H1 (cell line): Measurements from ENCODE around the gene SLC28A2. TPM values are rescaled to one million over a fixed set of nuclear protein-coding genes. Genes with fewer than 3 reads are reported as not detected.

Source experiments
- CTCF ChIA-PET: fragments of 300-600 bp; sonication (Branson Sonifier 250); formaldehyde crosslinking; loops from one replicate; lab custom pipeline; 2021; ENCODE audit not compliant: partially characterized antibody; lab: Charles Lee
- POLR2A ChIA-PET: fragments of 300-600 bp; sonication (Branson Sonifier 250); formaldehyde crosslinking; loops from one replicate; lab custom pipeline; 2021; ENCODE audit warnings: inconsistent platforms; ENCODE audit not compliant: partially characterized antibody; lab: Charles Lee
- DNase-seq, 2 experiments: peaks; one replicate each; pipeline versions ENCODE4 v3.0.0 to v3.0.0-alpha.2; 2010 to 2022; ENCODE audit warnings: low spot score in 2 of 2, low read depth in 1 of 2, mixed read lengths in 1 of 2
- FAIRE-seq: peaks from 2 replicates; lab custom pipeline; 2011; peaks lifted over from hg19 to GRCh38; lab: Jason Lieb, UNC
- H2AFZ ChIP-seq: 2 replicates; pipeline ENCODE4 v1.8.1; 2012; ENCODE audit warnings: low read length, inconsistent platforms
- H2AK5ac ChIP-seq: 2 replicates; pipeline ENCODE4 v1.6.1; 2013; ENCODE audit warnings: low read depth, low read length
- H2BK120ac ChIP-seq: replicated peaks from 2 replicates; pipeline ENCODE3; 2013; ENCODE audit warnings: low read depth, low read length, inconsistent platforms
- H2BK12ac ChIP-seq: 2 replicates; pipeline ENCODE4 v1.6.1; 2013; ENCODE audit warnings: low read depth, low read length
- H2BK15ac ChIP-seq: 2 replicates; pipeline ENCODE4 v1.6.1; 2013; ENCODE audit warnings: low read length
- H2BK20ac ChIP-seq: 2 replicates; pipeline ENCODE4 v1.6.1; 2013; ENCODE audit warnings: low read length
- H2BK5ac ChIP-seq: 2 replicates; pipeline ENCODE4 v1.6.1; 2013; ENCODE audit warnings: low read depth, low read length
- H3K14ac ChIP-seq: 2 replicates; pipeline ENCODE4 v1.6.1; 2013; ENCODE audit warnings: inconsistent platforms; ENCODE audit not compliant: insufficient read length
- H3K18ac ChIP-seq: 2 replicates; pipeline ENCODE4 v1.6.1; 2013; ENCODE audit warnings: low read length; ENCODE audit errors: extremely low read depth
- H3K23ac ChIP-seq: 2 replicates; pipeline ENCODE4 v1.6.1; 2013; ENCODE audit warnings: inconsistent platforms; ENCODE audit not compliant: insufficient read length
- H3K23me2 ChIP-seq: 2 replicates; pipeline ENCODE4 v1.6.1; 2013; ENCODE audit warnings: low read depth, low read length
- H3K27ac ChIP-seq: 2 replicates; pipeline ENCODE4 v1.6.1; 2011; ENCODE audit warnings: low read depth, low read length, inconsistent platforms
- H3K27me3 ChIP-seq, 4 experiments: replicated peaks in 1 of 4; 1 replicate in 1 of 4; 2 replicates in 3 of 4; pipeline versions ENCODE4 v1.6.1 to v1.8.1; 2011 to 2013; ENCODE audit warnings: low read length in 3 of 4, mild to moderate bottlenecking in 3 of 4, inconsistent platforms in 2 of 4, mixed read lengths in 2 of 4, moderate library complexity in 1 of 4; ENCODE audit not compliant: control insufficient read depth in 3 of 4, insufficient read depth in 3 of 4; ENCODE audit errors: extremely low read depth in 1 of 4
- H3K36me3 ChIP-seq, 4 experiments: 2 replicates each; pipeline versions ENCODE4 v1.6.1 to v1.8.1; 2011 to 2013; ENCODE audit warnings: mild to moderate bottlenecking in 4 of 4, low read length in 3 of 4, moderate library complexity in 2 of 4, control low read depth in 1 of 4, inconsistent platforms in 1 of 4; ENCODE audit not compliant: insufficient read depth in 4 of 4, control insufficient read depth in 2 of 4
- H3K4ac ChIP-seq: replicated peaks from 2 replicates; pipeline ENCODE3; 2013; ENCODE audit warnings: low read length, low read depth, mixed read lengths, inconsistent platforms; ENCODE audit not compliant: insufficient read length
- H3K4me1 ChIP-seq, 4 experiments: replicated peaks in 1 of 4; 1 replicate in 1 of 4; 2 replicates in 3 of 4; pipeline versions ENCODE4 v1.6.1 to v1.8.1; 2011 to 2013; ENCODE audit warnings: low read length in 3 of 4, inconsistent platforms in 2 of 4, mixed read lengths in 1 of 4; ENCODE audit not compliant: insufficient read depth in 4 of 4, control insufficient read depth in 3 of 4
- H3K4me2 ChIP-seq, 2 experiments: 2 replicates each; pipeline versions ENCODE4 v1.6.1 to v1.8.1; 2011 to 2013; ENCODE audit warnings: low read depth in 2 of 2, low read length in 2 of 2, control low read depth in 1 of 2, inconsistent platforms in 1 of 2, mild to moderate bottlenecking in 1 of 2; ENCODE audit not compliant: insufficient read depth in 1 of 2
- H3K4me3 ChIP-seq, 4 experiments: fragments of 200-600, 300-600 bp in 1 of 4; sonication (generic), shearing (Covaris generic), sonication (Bioruptor Twin) in 1 of 4; 2 replicates each; pipeline versions ENCODE4 v1.5.1 to v1.8.1; 2011 to 2016; ENCODE audit warnings: low read length in 4 of 4, low read depth in 3 of 4, control low read depth in 2 of 4, inconsistent platforms in 2 of 4, mild to moderate bottlenecking in 2 of 4, mixed read lengths in 1 of 4, moderate library complexity in 1 of 4; ENCODE audit not compliant: insufficient read depth in 2 of 4; ENCODE audit errors: extremely low read depth in 1 of 4
- H3K56ac ChIP-seq: replicated peaks from 2 replicates; pipeline ENCODE3; 2013; ENCODE audit warnings: low read depth, mild to moderate bottlenecking, mixed read lengths, low read length, inconsistent platforms; ENCODE audit not compliant: insufficient read length
- H3K79me1 ChIP-seq: 2 replicates; pipeline ENCODE4 v1.6.1; 2013; ENCODE audit warnings: low read depth, low read length, control low read depth
- H3K79me2 ChIP-seq, 2 experiments: 2 replicates each; pipeline versions ENCODE4 v1.6.1 to v1.8.1; 2012 to 2013; ENCODE audit warnings: low read length in 2 of 2, mild to moderate bottlenecking in 2 of 2, inconsistent platforms in 1 of 2; ENCODE audit not compliant: insufficient read depth in 2 of 2, control insufficient read depth in 1 of 2
- H3K9ac ChIP-seq, 4 experiments: replicated peaks in 1 of 4; 1 replicate in 1 of 4; 2 replicates in 3 of 4; pipeline versions ENCODE4 v1.6.1 to v1.8.1; 2011 to 2013; ENCODE audit warnings: low read depth in 3 of 4, low read length in 3 of 4, control low read depth in 2 of 4, mild to moderate bottlenecking in 2 of 4, moderate library complexity in 2 of 4, inconsistent platforms in 1 of 4; ENCODE audit errors: extremely low read depth in 1 of 4
- H3K9me3 ChIP-seq, 2 experiments: 2 replicates each; pipeline versions ENCODE4 v1.6.1 to v1.8.1; 2012 to 2013; ENCODE audit warnings: mild to moderate bottlenecking in 2 of 2, moderate library complexity in 2 of 2, control low read depth in 1 of 2, inconsistent platforms in 1 of 2, low read depth in 1 of 2, low read length in 1 of 2, mixed read lengths in 1 of 2; ENCODE audit not compliant: insufficient read depth in 2 of 2
- H4K20me1 ChIP-seq, 2 experiments: replicated peaks in 1 of 2; 2 replicates each; pipeline versions ENCODE3 to v1.8.1; 2011 to 2013; ENCODE audit warnings: inconsistent platforms in 2 of 2, low read length in 2 of 2, mild to moderate bottlenecking in 1 of 2; ENCODE audit not compliant: insufficient read depth in 2 of 2, control insufficient read depth in 1 of 2
- H4K5ac ChIP-seq: 2 replicates; pipeline ENCODE4 v1.6.1; 2013; ENCODE audit warnings: low read length, low read depth, mixed read lengths, inconsistent platforms; ENCODE audit not compliant: insufficient read length
- H4K8ac ChIP-seq: 2 replicates; pipeline ENCODE4 v1.8.0; 2013; ENCODE audit warnings: mild to moderate bottlenecking, moderate library complexity, low read length, inconsistent platforms; ENCODE audit not compliant: insufficient read depth; ENCODE audit errors: extremely low read depth
- H4K91ac ChIP-seq: replicated peaks from 2 replicates; pipeline ENCODE3; 2013; ENCODE audit warnings: low read length, mixed read lengths, inconsistent platforms; ENCODE audit not compliant: insufficient read length
- POLR2AphosphoS5 ChIP-seq: IDR thresholded peaks from 2 replicates; pipeline ENCODE4 v1.6.1; 2011; ENCODE audit warnings: low read depth, low read length
- WGBS, 2 experiments: shearing (Covaris generic) in 1 of 2; methylation state at CpG; one replicate each; pipeline versions ENCODE4 v1.1.6 to v1.1.7; 2013 to 2015; ENCODE audit warnings: low lambda C conversion rate in 2 of 2, mixed read lengths in 2 of 2, inconsistent platforms in 1 of 2, low coverage in 1 of 2, missing lambda C conversion rate in 1 of 2; ENCODE audit not compliant: insufficient replicate concordance in 2 of 2, insufficient coverage in 1 of 2, insufficient read length in 1 of 2; ENCODE audit errors: extremely low coverage in 1 of 2, missing lambda C conversion rate in 1 of 2; 5-methylcytosine and 5-hydroxymethylcytosine counted together
- polyA plus RNA-seq, 7 experiments: library from polyadenylated mRNA; depleted of rRNA in 3 of 7; stranded (reverse) in 5 of 7; unstranded in 2 of 7; fragments of >200 nt in 5 of 7; fragments of 200-250 nt in 2 of 7; gene quantifications; 1 replicate in 5 of 7; 2 replicates in 1 of 7; 4 replicates in 1 of 7; pipeline versions ENCODE4 v1.2.1 to v1.2.3, GENCODE V29; 2011 to 2013; ENCODE audit warnings: missing spikeins in 2 of 7, mixed read lengths in 2 of 7
- total RNA-seq: library from RNA; stranded (reverse); fragmentation: NEBNext Ultra II Directional; extraction: Animal tissue kit (Norgen Biotek cat#: 25700); gene quantifications from 2 replicates; pipeline ENCODE4 v1.2.1, GENCODE V29; 2021

The SLC28A2 gene
- total and polyA plus RNA-seq, 2 of the 8 experiments (the other 6 are each of a cell fraction or from before 2014, with no cell fraction given), result 0.11 TPM; not detected in 1

GRCh38 chr15:45262906-45263461 is 10.9 kb downstream of the SLC28A2 start:
- Histone ChIP-seq H3K18ac (no peak overlapping the region), H3K27ac (no peak overlapping the region), H2BK5ac (no peak overlapping the region), H3K9me3 (no peaks in the 10 kb centered on the region), H2BK15ac (no peak overlapping the region), H3K4me1 (no peaks in the 10 kb centered on the region), H3K23me2 (no peaks in the 10 kb centered on the region), H3K79me1 (no peaks in the 10 kb centered on the region), H3K56ac (no peak overlapping the region), H3K9ac (no peak overlapping the region), H3K23ac (no peak overlapping the region), H3K14ac (no peak overlapping the region), H2BK20ac (no peak overlapping the region), H4K8ac (no peak overlapping the region), H4K91ac (no peak overlapping the region), H3K27me3 (no peaks in the 10 kb centered on the region), H2BK120ac (no peak overlapping the region), H3K4me2 (no peak overlapping the region), H3K4me3 (no peak overlapping the region), H2BK12ac (no peak overlapping the region), H3K79me2 (no peaks in the 10 kb centered on the region), H4K20me1 (no peaks in the 10 kb centered on the region), H4K5ac (no peak overlapping the region), H3K36me3 (no peaks in the 10 kb centered on the region), H2AFZ (no peak overlapping the region), H2AK5ac (no peak overlapping the region), H3K4ac (no peak overlapping the region)
- no peak for FAIRE-seq
- WGBS, 2 experiments, result 83% methylated on average over 4 of the region's 4 CpGs; no CpG with 5 or more reads in 1 of the 2 experiments
- CTCF ChIA-PET, result interaction anchor here (1.2 to 3.5 kb wide), 3 partner anchors 9 to 136 kb away, joined by 3 to 15 read pairs (median 3); no protein-coding TSS in a partner anchor
- POLR2A ChIA-PET, result no interaction called here
- DNase-seq, result no peak
- TF ChIP-seq POLR2AphosphoS5, result no peak
